ENCODE measurements around the gene HSD11B2. TPM values are rescaled to one million over a fixed set of nuclear protein-coding genes. Genes with fewer than 3 reads are reported as not detected.

The HSD11B2 gene
- total and polyA plus RNA-seq, 8 donors, result 0.89 to 837 (median 2.9) TPM; not detected in 1

DNA sequence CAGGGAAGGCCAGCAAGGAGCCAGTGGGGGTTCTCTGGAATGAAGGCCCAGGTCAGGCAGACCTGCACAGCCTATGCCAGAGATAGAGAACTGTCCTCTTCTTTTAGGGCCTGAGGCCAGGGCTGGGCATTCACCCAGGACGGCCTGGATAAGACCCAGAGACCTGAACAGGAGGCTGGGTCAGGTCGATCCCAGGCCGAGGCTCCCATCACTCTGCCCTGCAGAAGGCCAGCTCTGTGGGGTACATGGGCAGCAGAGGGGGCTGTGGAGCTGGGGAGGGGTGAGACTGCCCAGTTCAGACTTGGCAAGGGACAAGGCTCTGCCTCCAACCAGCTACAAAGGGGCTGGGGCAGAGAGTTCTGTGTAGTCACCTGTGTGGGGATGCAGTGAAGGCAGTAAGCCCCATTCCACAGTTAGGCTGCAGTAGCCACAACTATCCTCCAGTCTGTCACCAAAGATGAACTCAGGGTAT is 14.6 kb downstream of the HSD11B2 start:
- TF ChIP-seq POLR2A (IDR thresholded peaks at IDR 0.05) (no peak), EP300 (IDR thresholded peaks at IDR 0.05) (no peak), CTCF (IDR thresholded peaks at IDR 0.05) (no peak), POLR2AphosphoS5 (IDR thresholded peaks at IDR 0.05) (no peak)

GRCh38 chr16:67445913-67446907 is 15.3 kb downstream of the HSD11B2 start:
- no peaks in the 10 kb centered on the region for H3K9me3 ChIP-seq
- no peaks in the 10 kb centered on the region for H3K27me3 ChIP-seq
- H3K36me3 ChIP-seq, result peaks cover 14 to 87% (median 61%) of the 10 kb centered on the region in 4 donors
- intact Hi-C loops (cut with DNase I; ENCODE audit: low total_unique reads), result no loop called here
- TF ChIP-seq EP300 (IDR thresholded peaks at IDR 0.05), result no peak
- no peak for TF ChIP-seq POLR2AphosphoS5 (IDR thresholded peaks at IDR 0.05)
- no peak for TF ChIP-seq CTCF (IDR thresholded peaks at IDR 0.05)
- TF ChIP-seq POLR2A (IDR thresholded peaks at IDR 0.05), result no peak
- 61 to 78% (median 65%) methylated on average over 11 to 12 of the region's 12 CpGs for WGBS, 5 donors
- peak; percentile 61 to 69 for DNase-seq
- H3K4me3 ChIP-seq, result no peak overlapping the region
- H3K27ac ChIP-seq, result peak overlapping the region; percentile 16 to 60 (median 33)
- H3K4me1 ChIP-seq, result peaks cover 75 to 100% (median 94%) of the 10 kb centered on the region in 4 donors

More for the DNA sequence above, 14.6 kb downstream of the HSD11B2 start:
- Histone ChIP-seq H3K9me3 (no peaks in the 10 kb centered on the region), H3K4me3 (no peak overlapping the region), H3K27ac (peak overlapping the region in 3 of 5 donors; percentile 28 to 43 (median 36)), H3K4me1 (peaks cover 74 to 100% (median 94%) of the 10 kb centered on the region in 4 donors), H3K27me3 (no peaks in the 10 kb centered on the region), H3K36me3 (peaks cover 14 to 87% (median 58%) of the 10 kb centered on the region in 4 donors)
- DNase-seq, result no peak
- 13 to 65% (median 56%) methylated on average over 3 of the region's 3 CpGs for WGBS, 5 donors
- intact Hi-C loops (cut with DNase I; ENCODE audit: low total_unique reads), result no loop called here

DNA sequence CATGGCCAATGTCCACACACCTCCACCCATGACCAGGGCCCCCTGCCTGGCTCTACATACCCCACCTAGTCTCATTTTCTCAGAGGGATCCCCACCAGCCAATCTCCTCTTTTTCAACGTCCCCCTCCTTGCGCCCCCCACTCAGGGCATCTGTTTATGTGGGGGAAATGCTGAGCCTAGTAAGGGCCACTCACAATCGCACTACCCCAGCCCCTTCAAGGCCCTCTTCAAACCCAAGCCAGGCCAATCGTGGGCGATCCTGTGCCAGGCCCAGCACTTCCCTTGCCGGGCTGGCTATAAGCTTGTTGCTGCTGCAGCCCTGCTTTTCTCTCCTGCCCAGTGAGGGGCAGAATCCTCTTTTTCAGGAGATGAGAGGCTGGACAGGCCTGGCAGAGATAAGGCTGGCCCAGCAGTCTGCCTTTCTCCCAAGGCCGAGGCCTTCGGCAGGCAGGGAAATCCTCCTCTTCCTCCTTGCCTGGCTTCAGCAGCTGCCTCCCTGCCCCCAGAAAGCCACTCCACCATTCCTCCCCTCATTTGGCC is 16.1 kb downstream of the HSD11B2 start:
- H3K36me3 ChIP-seq, result peaks cover 14 to 89% (median 66%) of the 10 kb centered on the region in 4 donors
- intact Hi-C loops (cut with DNase I; ENCODE audit: low total_unique reads), result no loop called here
- no peak overlapping the region for H3K4me3 ChIP-seq
- TF ChIP-seq POLR2AphosphoS5 (IDR thresholded peaks at IDR 0.05) (no peak), EP300 (IDR thresholded peaks at IDR 0.05) (no peak), POLR2A (IDR thresholded peaks at IDR 0.05) (no peak), CTCF (IDR thresholded peaks at IDR 0.05) (no peak)
- no peak for DNase-seq
- H3K27ac ChIP-seq, result peak overlapping the region in 4 of 5 donors; percentile 20 to 60 (median 34)
- peaks cover 76 to 100% (median 95%) of the 10 kb centered on the region in 4 donors for H3K4me1 ChIP-seq
- H3K27me3 ChIP-seq, result no peaks in the 10 kb centered on the region
- no peaks in the 10 kb centered on the region for H3K9me3 ChIP-seq
- WGBS, 5 donors, result 75 to 84% (median 81%) methylated on average over 8 of the region's 8 CpGs

DNA sequence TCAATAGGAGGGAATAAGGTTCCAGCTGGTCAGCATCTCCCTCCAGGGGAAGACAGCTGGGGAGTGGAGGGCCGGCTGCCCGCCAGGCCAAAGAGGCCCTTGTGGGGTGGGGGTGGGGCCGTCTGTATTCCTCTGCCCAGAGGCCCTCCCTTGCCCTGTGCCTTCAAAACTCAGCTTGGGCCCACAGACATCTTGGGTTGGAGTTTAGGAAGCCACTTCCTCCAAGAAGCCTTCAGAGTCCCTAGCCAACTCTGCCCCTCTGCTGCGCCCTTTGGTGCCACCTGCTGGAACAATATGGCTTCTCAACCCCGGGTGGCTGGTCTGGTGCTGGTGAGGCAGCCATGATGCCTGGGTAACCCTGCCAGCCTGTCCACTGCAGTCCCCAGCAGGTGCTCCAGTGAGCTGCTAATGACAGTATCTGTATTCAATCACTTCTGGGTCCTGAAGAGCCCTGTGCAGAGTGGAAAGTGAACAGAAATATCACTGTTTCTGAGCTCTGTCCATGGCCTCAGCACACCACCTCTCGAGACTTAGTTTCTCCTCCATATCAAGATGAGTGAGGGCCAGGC is 16.7 kb downstream of the HSD11B2 start:
- Histone ChIP-seq H3K4me3 (no peak overlapping the region), H3K9me3 (no peaks in the 10 kb centered on the region), H3K36me3 (peaks cover 14 to 89% (median 69%) of the 10 kb centered on the region in 4 donors), H3K27me3 (no peaks in the 10 kb centered on the region), H3K27ac (peak overlapping the region in 4 of 5 donors; percentile 20 to 60 (median 34)), H3K4me1 (peaks cover 76 to 100% (median 95%) of the 10 kb centered on the region in 4 donors)
- intact Hi-C loops (cut with DNase I; ENCODE audit: low total_unique reads), result no loop called here
- TF ChIP-seq POLR2AphosphoS5 (IDR thresholded peaks at IDR 0.05), result no peak
- TF ChIP-seq CTCF (IDR thresholded peaks at IDR 0.05), result peak in 2 of 7 experiments; percentile 13 to 30
- WGBS, 5 donors, result 49 to 81% (median 75%) methylated on average over 2 to 6 of the region's 6 CpGs
- DNase-seq, result peak; percentile 63 to 81
